Measurements from ENCODE around the gene TCF23. TPM values are rescaled to one million over a fixed set of nuclear protein-coding genes. Genes with fewer than 3 reads are reported as not detected.

Gene TCF23
- total and polyA plus RNA-seq, 8 donors = 0.03 to 0.19 (median 0.04) TPM; not detected in 4

DNA sequence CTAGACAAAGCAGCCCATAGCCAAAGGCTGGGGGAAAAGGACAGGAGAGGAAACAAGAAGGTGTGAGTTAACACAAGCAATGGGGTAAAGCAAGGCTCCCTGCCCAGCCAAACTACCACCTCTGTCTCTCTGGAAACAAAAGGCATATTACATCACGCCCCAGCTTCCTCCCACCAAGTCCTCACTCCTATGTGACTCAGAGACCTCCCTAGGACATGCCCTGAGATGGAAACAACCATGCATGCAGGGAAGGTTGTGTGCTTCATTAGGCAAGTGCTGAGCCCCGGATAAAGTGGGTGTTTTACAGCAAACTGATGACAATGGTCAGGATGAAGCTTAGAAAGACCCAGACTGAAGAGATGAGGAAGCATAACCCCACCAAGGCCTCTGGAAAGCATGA, 54.0 kb downstream of the TCF23 start:
- Histone ChIP-seq H3K4me3 (no peak overlapping the region), H3K36me3 (no peaks in the 10 kb centered on the region), H3K27me3 (no peaks in the 10 kb centered on the region), H3K4me1 (no peaks in the 10 kb centered on the region), H3K9me3 (no peaks in the 10 kb centered on the region), H3K27ac (no peak overlapping the region)
- no peak for FAIRE-seq
- intact Hi-C loops (cut with DNase I) = no loop called here
- no peak for ATAC-seq
- DNase-seq = no peak
- 72 to 78% methylated on average over 2 of the region's 2 CpGs for WGBS, 2 donors
- TF ChIP-seq, protein P1, sequence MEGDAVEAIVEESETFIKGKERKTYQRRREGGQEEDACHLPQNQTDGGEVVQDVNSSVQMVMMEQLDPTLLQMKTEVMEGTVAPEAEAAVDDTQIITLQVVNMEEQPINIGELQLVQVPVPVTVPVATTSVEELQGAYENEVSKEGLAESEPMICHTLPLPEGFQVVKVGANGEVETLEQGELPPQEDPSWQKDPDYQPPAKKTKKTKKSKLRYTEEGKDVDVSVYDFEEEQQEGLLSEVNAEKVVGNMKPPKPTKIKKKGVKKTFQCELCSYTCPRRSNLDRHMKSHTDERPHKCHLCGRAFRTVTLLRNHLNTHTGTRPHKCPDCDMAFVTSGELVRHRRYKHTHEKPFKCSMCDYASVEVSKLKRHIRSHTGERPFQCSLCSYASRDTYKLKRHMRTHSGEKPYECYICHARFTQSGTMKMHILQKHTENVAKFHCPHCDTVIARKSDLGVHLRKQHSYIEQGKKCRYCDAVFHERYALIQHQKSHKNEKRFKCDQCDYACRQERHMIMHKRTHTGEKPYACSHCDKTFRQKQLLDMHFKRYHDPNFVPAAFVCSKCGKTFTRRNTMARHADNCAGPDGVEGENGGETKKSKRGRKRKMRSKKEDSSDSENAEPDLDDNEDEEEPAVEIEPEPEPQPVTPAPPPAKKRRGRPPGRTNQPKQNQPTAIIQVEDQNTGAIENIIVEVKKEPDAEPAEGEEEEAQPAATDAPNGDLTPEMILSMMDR (IDR thresholded peaks at IDR 0.05) = no peak

DNA sequence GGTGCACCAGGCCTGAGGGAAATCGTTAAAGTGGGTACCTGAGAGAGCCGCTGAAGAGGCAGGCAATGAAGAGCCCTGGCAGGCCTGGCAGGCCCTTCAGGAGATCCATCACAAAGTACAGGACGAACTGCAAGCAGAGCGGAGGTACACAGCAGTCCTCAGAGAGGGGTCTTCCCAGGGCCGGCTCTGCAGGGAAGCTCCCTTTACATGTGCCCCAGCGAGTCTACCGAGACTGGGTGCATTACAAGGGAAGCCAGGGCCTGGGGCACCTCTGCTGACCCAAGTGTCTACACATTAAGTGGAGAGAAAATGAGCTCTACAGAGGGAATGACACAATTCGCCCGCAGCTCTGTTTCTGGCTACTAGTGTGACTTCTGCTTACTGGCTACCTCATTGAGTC, 54.9 kb downstream of the TCF23 start:
- no peaks in the 10 kb centered on the region for H3K9me3 ChIP-seq
- TF ChIP-seq, protein P1 (IDR thresholded peaks at IDR 0.05) = no peak
- no peaks in the 10 kb centered on the region for H3K36me3 ChIP-seq
- WGBS, 2 donors = 90 to 94% methylated on average over 9 of the region's 9 CpGs
- DNase-seq (no peak), FAIRE-seq (no peak), ATAC-seq (no peak)
- intact Hi-C loops (cut with DNase I) = no loop called here
- no peaks in the 10 kb centered on the region for H3K27me3 ChIP-seq
- no peaks in the 10 kb centered on the region for H3K4me1 ChIP-seq
- H3K27ac ChIP-seq = no peak overlapping the region
- H3K4me3 ChIP-seq = no peak overlapping the region

DNA sequence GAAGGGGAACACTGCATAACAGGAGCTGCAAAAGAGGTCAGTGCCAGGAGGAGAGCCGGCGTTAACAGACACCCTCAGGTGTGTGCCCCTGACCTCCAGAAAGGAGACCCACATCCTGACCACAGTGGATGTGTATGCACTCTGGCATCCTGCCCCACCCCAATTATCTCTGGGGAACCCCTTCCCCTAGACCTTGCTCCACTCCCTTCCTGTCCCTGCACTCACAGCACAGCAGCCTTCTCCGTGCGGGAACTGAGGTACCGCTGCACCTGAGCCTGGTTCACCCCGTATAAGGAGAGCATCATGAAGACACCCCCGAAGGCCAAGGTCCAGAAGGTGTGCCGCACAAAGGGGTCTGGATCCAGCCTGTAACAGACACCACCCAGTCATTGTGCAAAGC, 55.8 kb downstream of the TCF23 start:
- Histone ChIP-seq H3K36me3 (no peaks in the 10 kb centered on the region), H3K27me3 (no peaks in the 10 kb centered on the region), H3K4me1 (no peaks in the 10 kb centered on the region), H3K9me3 (no peaks in the 10 kb centered on the region), H3K4me3 (no peak overlapping the region), H3K27ac (no peak overlapping the region)
- no peak for DNase-seq
- ATAC-seq = no peak
- TF ChIP-seq, protein P1 (IDR thresholded peaks at IDR 0.05) = no peak
- 94 to 97% methylated on average over 8 of the region's 8 CpGs for WGBS, 2 donors
- intact Hi-C loops (cut with DNase I) = no loop called here
- no peak for FAIRE-seq

DNA sequence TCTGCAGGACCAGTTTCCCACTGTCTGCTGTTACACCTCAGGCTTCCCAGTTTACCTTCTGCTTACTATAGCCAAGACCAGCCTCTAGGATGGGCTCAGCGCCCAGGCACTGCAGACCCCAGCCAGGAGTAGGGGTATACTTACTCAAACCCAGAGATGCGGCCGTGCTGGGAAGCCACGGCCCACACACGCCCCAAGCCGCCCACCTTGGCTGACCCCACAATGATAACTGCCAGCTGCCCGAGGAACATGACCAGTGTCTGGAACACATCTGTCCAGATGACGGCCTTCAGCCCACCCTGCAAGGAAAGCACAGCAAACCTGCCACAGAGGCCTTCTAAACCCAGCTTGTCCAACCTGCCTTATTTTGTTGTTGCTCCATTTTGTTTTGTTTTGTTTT, 56.4 kb downstream of the TCF23 start:
- Histone ChIP-seq H3K36me3 (no peaks in the 10 kb centered on the region), H3K27ac (no peak overlapping the region), H3K9me3 (no peaks in the 10 kb centered on the region), H3K4me1 (no peaks in the 10 kb centered on the region), H3K4me3 (no peak overlapping the region), H3K27me3 (no peaks in the 10 kb centered on the region)
- intact Hi-C loops (cut with DNase I) = no loop called here
- ATAC-seq (no peak), FAIRE-seq (no peak), DNase-seq (no peak)
- TF ChIP-seq, protein P1 (IDR thresholded peaks at IDR 0.05) = no peak
- WGBS, 2 donors = 84 to 88% methylated on average over 8 of the region's 8 CpGs

DNA sequence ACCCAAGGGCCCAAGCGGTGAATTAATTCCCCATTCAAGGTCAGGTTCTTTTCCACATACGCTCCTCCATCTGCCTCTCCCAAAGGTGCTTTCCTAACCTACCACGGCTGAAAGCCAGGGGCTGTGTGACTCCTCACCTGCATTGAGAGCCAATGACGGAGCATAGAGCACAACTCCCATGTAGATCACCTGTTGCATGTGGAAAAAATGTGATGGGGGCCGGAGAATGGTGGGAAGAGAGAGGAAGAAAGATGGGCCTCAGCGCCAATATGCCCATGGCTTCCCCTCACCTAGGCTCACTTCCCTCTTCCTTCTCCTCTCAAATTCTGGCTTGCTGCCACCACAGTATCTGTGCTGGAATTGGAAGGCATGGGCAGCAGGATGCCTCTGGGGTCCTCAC, 57.5 kb downstream of the TCF23 start:
- Histone ChIP-seq H3K27ac (no peak overlapping the region), H3K36me3 (no peaks in the 10 kb centered on the region), H3K9me3 (no peaks in the 10 kb centered on the region), H3K27me3 (no peaks in the 10 kb centered on the region), H3K4me1 (peaks cover 0 to 5% (median 0%) of the 10 kb centered on the region in 3 donors), H3K4me3 (no peak overlapping the region)
- WGBS, 2 donors = 92 to 95% methylated on average over 6 of the region's 6 CpGs
- intact Hi-C loops (cut with DNase I) = no loop called here
- TF ChIP-seq, protein P1 (IDR thresholded peaks at IDR 0.05) = no peak
- ATAC-seq (no peak), DNase-seq (no peak), FAIRE-seq (no peak)

Other genes with a start within 250 kb of the TCF23 start
- gene MAPRE3, start 178.4 kb upstream of the TCF23 start, total RNA-seq = 10 to 100 TPM in 2 of 6 donors, 1 to 10 TPM in 4; 4.7 to 10.9 (median 8.2) TPM
- 10 to 100 TPM; 35.7 to 56.8 TPM for gene MAPRE3, start 178.4 kb upstream of the TCF23 start, polyA plus RNA-seq
- gene TMEM214, start 116.0 kb upstream of the TCF23 start, total RNA-seq = 10 to 100 TPM; 57.3 to 77.1 (median 59.8) TPM
- 100 to 1,000 TPM in 1 of 2 donors, 10 to 100 TPM in 1; 72.1 to 109 TPM for gene TMEM214, start 116.0 kb upstream of the TCF23 start, polyA plus RNA-seq
- gene AGBL5, start 97.3 kb upstream of the TCF23 start, total RNA-seq = 10 to 100 TPM in 5 of 6 donors, 1 to 10 TPM in 1; 8.2 to 15.5 (median 11.9) TPM
- gene AGBL5, start 97.3 kb upstream of the TCF23 start, polyA plus RNA-seq = 10 to 100 TPM in 1 of 2 donors, 1 to 10 TPM in 1; 8.7 to 11.6 TPM
- 100 to 1,000 TPM in 3 of 6 donors, 10 to 100 TPM in 3; 76.6 to 148 (median 108) TPM for gene OST4, start 77.3 kb upstream of the TCF23 start, total RNA-seq
- 100 to 1,000 TPM; 183 to 188 TPM for gene OST4, start 77.3 kb upstream of the TCF23 start, polyA plus RNA-seq
- 10 to 100 TPM in 2 of 6 donors, 1 to 10 TPM in 4; 2.6 to 47.1 (median 7.3) TPM for gene EMILIN1, start 70.4 kb upstream of the TCF23 start, total RNA-seq
- 10 to 100 TPM in 1 of 2 donors, 1 to 10 TPM in 1; 3.7 to 15.5 TPM for gene EMILIN1, start 70.4 kb upstream of the TCF23 start, polyA plus RNA-seq
- 10 to 100 TPM in 1 of 6 donors, 1 to 10 TPM in 5; 5.1 to 11.7 (median 6.3) TPM for gene KHK, start 62.2 kb upstream of the TCF23 start, total RNA-seq
- 10 to 100 TPM; 10.6 to 16.2 TPM for gene KHK, start 62.2 kb upstream of the TCF23 start, polyA plus RNA-seq
- gene CGREF1, start 29.9 kb upstream of the TCF23 start, total RNA-seq = 1 to 10 TPM in 1 of 6 donors, under 1 TPM in 4, not detected in 1; 0.42 to 1.1 (median 0.78) TPM
- gene CGREF1, start 29.9 kb upstream of the TCF23 start, polyA plus RNA-seq = 1 to 10 TPM in 1 of 2 donors, under 1 TPM in 1; 0.49 to 1.2 TPM
- gene ABHD1, start 25.2 kb upstream of the TCF23 start, total RNA-seq = under 1 TPM in 5 of 6 donors, not detected in 1; 0.26 to 0.47 (median 0.34) TPM
- under 1 TPM; 0.27 to 0.99 TPM for gene ABHD1, start 25.2 kb upstream of the TCF23 start, polyA plus RNA-seq
- 10 to 100 TPM; 24.6 to 38.7 (median 29.6) TPM for gene PREB, start 14.4 kb upstream of the TCF23 start, total RNA-seq
- gene PREB, start 14.4 kb upstream of the TCF23 start, polyA plus RNA-seq = 10 to 100 TPM; 61.4 to 73.6 TPM
- not detected for gene PRR30, start 9.6 kb upstream of the TCF23 start, total RNA-seq
- not detected for gene PRR30, start 9.6 kb upstream of the TCF23 start, polyA plus RNA-seq
- 10 to 100 TPM; 38.9 to 56.8 (median 48.6) TPM for gene ATRAID, start 63.0 kb downstream of the TCF23 start, total RNA-seq
- gene ATRAID, start 63.0 kb downstream of the TCF23 start, polyA plus RNA-seq = 100 to 1,000 TPM in 1 of 2 donors, 10 to 100 TPM in 1; 68.1 to 106 TPM
- 10 to 100 TPM in 5 of 6 donors, 1 to 10 TPM in 1; 8.3 to 15.3 (median 13.1) TPM for gene SLC5A6, start 63.3 kb downstream of the TCF23 start, total RNA-seq
- 10 to 100 TPM; 14.9 to 15.0 TPM for gene SLC5A6, start 63.3 kb downstream of the TCF23 start, polyA plus RNA-seq
- gene CAD, start 68.4 kb downstream of the TCF23 start, total RNA-seq = 10 to 100 TPM in 5 of 6 donors, 1 to 10 TPM in 1; 9.6 to 23.4 (median 14.7) TPM
- gene CAD, start 68.4 kb downstream of the TCF23 start, polyA plus RNA-seq = 10 to 100 TPM; 17.5 to 24.6 TPM
- under 1 TPM in 1 of 6 donors, not detected in 5; 0.12 TPM for gene SLC30A3, start 114.0 kb downstream of the TCF23 start, total RNA-seq
- under 1 TPM in 1 of 2 donors, not detected in 1; 0.15 TPM for gene SLC30A3, start 114.0 kb downstream of the TCF23 start, polyA plus RNA-seq
- gene DNAJC5G, start 126.4 kb downstream of the TCF23 start, total RNA-seq = under 1 TPM in 1 of 6 donors, not detected in 5; 0.06 TPM
- under 1 TPM in 1 of 2 donors, not detected in 1; 0.34 TPM for gene DNAJC5G, start 126.4 kb downstream of the TCF23 start, polyA plus RNA-seq
- 1 to 10 TPM in 1 of 6 donors, under 1 TPM in 5; 0.08 to 1.1 (median 0.33) TPM for gene TRIM54, start 133.4 kb downstream of the TCF23 start, total RNA-seq
- gene TRIM54, start 133.4 kb downstream of the TCF23 start, polyA plus RNA-seq = under 1 TPM; 0.27 to 0.31 TPM
- gene UCN, start 159.4 kb downstream of the TCF23 start, total RNA-seq = 1 to 10 TPM in 1 of 6 donors, under 1 TPM in 5; 0.51 to 1.0 (median 0.76) TPM
- gene UCN, start 159.4 kb downstream of the TCF23 start, polyA plus RNA-seq = 1 to 10 TPM; 2.7 to 4.6 TPM
- 10 to 100 TPM; 24.8 to 38.0 (median 32.0) TPM for gene MPV17, start 174.1 kb downstream of the TCF23 start, total RNA-seq
- 10 to 100 TPM; 57.3 to 71.8 TPM for gene MPV17, start 174.1 kb downstream of the TCF23 start, polyA plus RNA-seq
- gene GTF3C2, start 207.8 kb downstream of the TCF23 start, total RNA-seq = 10 to 100 TPM; 21.2 to 30.7 (median 26.7) TPM
- 10 to 100 TPM; 33.1 to 34.3 TPM for gene GTF3C2, start 207.8 kb downstream of the TCF23 start, polyA plus RNA-seq
- gene EIF2B4, start 221.3 kb downstream of the TCF23 start, total RNA-seq = 10 to 100 TPM; 24.1 to 34.7 (median 31.3) TPM
- gene EIF2B4, start 221.3 kb downstream of the TCF23 start, polyA plus RNA-seq = 10 to 100 TPM; 69.9 to 98.1 TPM
- 10 to 100 TPM; 34.3 to 48.6 (median 39.5) TPM for gene SNX17, start 221.6 kb downstream of the TCF23 start, total RNA-seq
- gene SNX17, start 221.6 kb downstream of the TCF23 start, polyA plus RNA-seq = 10 to 100 TPM; 38.8 to 60.2 TPM
- 10 to 100 TPM in 1 of 6 donors, 1 to 10 TPM in 5; 3.7 to 10.4 (median 7.6) TPM for gene ZNF513, start 231.7 kb downstream of the TCF23 start, total RNA-seq
- gene ZNF513, start 231.7 kb downstream of the TCF23 start, polyA plus RNA-seq = 10 to 100 TPM; 30.1 to 34.4 TPM

All from pancreas (tissue), 10 donors.